D721Med (cell line): ENCODE measurements around the gene PREP.

Experiments used
- DNase-seq: peaks from one replicate; pipeline ENCODE4 v3.0.0; 2011; ENCODE audit warnings: low spot score; ENCODE audit not compliant: insufficient read length
- FAIRE-seq: peaks from 2 replicates; lab custom pipeline; 2011; peaks lifted over from hg19 to GRCh38; lab: Jason Lieb, UNC
- CTCF ChIP-seq: IDR thresholded peaks from 2 replicates; pipeline ENCODE4 v1.5.1; 2012; ENCODE audit warnings: mild to moderate bottlenecking, control low read depth; ENCODE audit not compliant: insufficient read depth; ENCODE audit errors: missing control alignments

The PREP gene

GRCh38 chr6:105369145-105369544, 33.7 kb downstream of the PREP start:
- no peak for DNase-seq
- no peak for FAIRE-seq
- no peak for TF ChIP-seq CTCF

GRCh38 chr6:105364243-105364642, 38.6 kb downstream of the PREP start:
- FAIRE-seq, result no peak
- DNase-seq, result no peak
- TF ChIP-seq CTCF, result no peak

- peak; percentile 80 for TF ChIP-seq CTCF
- DNase-seq (no peak), FAIRE-seq (no peak)
Observed at GRCh38 chr6:105363100-105363754, 39.7 kb downstream of the PREP start.

- no peak for TF ChIP-seq CTCF
- FAIRE-seq, result no peak
- no peak for DNase-seq
Observed at GRCh38 chr6:105359419-105360370, 43.2 kb downstream of the PREP start.

GRCh38 chr6:105357165-105357564, 45.7 kb downstream of the PREP start:
- no peak for TF ChIP-seq CTCF
- FAIRE-seq (no peak), DNase-seq (no peak)

- FAIRE-seq (no peak), DNase-seq (no peak)
- no peak for TF ChIP-seq CTCF
Observed at GRCh38 chr6:105352037-105352617, 50.8 kb downstream of the PREP start.
